HG03571 (cell line): ENCODE measurements around the gene CACNG6.
"Not testable (repeated sequence)": the region's sequence is repeated elsewhere in the genome, so short reads cannot be mapped to it uniquely, and the experiment has no call there.

Source experiments
- ATAC-seq: cut with Tn5 transposase; IDR thresholded peaks from one replicate; pipeline ENCODE4 v1.9.1; 2021; ENCODE audit not compliant: unreplicated experiment

CACNG6 gene

DNA sequence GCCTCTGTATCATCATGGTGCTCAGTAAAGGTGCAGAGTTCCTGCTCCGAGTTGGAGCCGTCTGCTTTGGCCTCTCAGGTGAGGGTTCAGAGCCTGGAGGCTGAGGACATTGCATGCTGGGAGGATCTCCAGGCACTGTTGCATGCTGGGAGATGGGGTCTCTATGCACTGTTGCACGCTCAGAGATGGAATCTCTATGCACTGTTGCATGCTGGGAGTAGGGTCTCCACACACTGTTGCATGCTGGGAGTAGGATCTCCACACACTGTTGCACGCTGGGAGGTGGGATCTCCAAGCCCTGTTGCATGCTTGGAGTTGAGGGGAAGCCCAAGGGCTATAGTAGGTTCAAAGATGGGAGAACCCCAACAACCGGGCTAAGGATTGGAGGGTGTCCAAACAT is 8.3 kb downstream of the CACNG6 start:
- ATAC-seq = no peak

DNA sequence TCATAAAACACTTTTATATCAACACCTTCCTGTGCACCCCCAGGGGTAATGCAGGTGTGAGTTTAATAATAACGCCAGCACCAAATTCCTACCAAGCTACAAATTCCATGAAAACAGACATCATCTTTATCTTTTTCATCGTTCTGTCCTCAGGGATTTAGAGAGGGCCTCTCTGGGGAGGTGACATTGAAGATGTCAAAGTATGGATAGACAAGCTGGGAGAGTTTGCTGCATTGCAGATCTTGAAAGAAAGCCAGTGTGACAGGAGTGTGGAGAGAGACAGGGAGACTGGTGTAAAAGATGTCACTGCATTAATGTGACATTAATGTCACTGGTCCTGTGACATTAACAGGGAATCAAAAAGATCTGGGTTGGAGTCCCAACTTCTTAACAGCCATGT is 10.1 kb downstream of the CACNG6 start:
- ATAC-seq = no peak

DNA sequence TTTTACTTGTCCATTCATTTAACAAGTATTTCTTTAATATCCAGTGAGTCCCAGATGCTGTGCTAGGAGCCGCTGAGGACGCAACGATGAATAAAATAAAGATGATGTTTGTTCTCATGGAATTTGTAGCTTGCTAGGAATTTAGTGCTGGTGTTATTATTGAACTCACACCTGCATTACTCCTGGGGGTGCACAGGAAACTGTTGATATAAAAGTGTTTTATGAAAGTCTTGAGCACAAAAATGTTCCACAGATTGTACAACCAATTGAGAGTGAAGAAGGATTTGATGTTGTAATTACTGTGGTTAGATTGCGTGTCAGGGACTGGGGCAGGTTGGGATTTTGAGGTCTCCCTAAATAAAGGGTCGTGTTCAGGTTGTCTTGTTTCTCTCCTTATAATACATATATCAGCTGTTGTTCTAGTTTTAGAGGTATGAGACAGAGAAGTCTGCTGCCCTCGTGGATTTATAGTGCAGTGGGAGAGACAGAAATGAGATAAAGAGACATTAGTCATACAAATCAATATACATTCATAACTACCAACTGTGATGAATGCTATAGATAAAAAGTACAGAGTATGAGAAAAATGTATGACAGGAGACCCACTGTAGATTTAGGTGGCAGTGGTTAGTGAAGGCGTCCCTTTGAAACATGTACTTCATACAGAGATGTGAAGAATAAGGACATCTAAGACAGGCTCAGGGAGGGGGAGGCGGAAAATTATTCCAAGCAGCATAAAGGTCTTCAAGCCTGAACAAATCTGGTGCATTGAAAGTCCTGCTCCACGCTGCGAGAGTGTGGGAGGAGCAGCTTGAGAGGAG is 11.3 kb downstream of the CACNG6 start:
- ATAC-seq = no peak

GRCh38 chr19:54009440-54009839 is 18.0 kb downstream of the CACNG6 start:
- no peak for ATAC-seq

DNA sequence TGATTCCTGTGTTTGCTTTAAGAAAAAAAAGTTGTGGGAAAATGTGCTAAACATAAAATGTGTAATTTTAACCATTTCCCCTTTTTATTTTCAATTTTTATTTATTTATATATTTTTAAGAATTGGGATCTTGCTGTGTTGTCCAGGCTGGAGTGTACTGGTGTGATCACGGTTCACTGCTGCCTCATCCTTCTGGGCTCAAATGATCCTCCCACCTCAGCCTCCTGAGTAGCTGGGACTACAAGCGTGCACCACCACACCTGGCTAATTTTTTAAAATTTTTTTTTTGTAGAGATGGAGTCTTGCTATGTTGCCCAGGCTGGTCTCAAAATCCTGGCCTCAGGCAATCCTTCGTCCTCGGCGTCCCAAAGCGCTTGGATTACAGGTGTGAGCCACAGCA is 19.0 kb downstream of the CACNG6 start:
- no peak for ATAC-seq

GRCh38 chr19:54011507-54012211 is 20.2 kb downstream of the CACNG6 start:
- no peak for ATAC-seq

DNA sequence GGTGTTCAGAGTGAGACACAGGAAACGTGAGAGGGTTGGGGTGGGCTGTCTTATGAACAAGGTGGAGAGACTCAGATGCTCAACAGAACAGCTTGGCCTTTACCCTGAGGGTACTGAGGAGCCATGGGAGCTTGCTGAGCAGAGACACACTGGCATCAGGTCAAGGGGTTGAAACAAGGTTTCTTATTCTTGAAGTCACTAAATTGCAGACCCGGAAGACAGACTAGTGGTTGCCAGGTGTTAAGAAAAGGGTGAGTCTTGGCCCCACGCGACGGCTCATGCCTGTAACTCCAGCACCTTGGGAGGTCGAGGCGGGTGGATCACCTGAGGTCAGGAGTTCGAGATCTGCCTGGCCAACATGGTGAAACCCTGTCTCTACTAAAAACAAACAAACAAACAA is 22.4 kb downstream of the CACNG6 start:
- no peak for ATAC-seq

DNA sequence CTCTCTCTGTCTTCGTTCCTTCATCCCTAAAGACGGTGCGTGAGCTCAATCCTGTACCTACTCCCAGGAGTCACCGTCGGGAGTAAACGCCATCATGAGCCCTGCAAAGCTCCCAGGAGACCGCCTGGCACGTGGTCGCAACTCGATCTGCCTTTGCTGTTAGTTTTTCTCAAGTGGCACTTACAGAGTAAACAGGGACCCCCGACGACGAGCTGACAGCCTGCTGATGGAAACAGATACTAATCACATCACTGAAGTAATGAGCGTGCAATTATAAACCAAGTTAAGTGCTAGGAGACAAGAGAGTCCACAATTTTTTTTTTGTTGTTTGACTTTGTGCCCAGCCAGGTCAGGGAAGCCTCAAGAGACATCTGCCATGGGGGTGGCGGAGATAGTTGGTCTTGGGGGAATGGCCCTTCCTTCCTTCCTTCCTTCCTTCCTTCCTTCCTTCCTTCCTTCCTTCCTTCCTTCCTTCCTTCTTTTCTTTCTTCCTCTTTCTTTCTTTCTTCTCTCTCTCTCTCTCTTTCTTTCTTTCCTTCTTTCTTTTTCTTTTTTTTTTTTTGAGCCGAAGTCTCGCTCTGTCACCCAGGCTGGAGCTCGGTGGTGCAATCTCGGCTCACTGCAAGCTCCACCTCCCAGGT is 23.6 kb downstream of the CACNG6 start:
- no peak for ATAC-seq

DNA sequence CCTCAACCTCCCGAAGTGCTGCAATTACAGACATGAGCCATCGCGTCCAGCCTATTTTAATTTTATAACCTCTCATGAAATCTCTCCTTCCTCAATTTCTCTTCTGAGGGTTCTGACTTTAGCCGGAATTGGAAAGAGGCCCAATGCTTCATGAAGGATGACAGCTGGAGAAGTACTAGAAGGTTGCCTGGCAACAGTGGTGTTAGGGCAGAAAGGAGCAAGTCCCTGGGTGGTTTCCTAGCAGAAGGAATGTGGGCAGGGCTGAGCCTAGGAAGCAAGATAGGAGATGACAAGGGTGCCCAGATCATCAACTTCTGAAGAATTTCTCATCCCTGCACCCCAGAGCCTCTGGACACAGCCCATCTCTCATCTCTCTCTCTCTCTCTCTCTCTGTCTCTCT is 25.8 kb downstream of the CACNG6 start:
- ATAC-seq = no peak

GRCh38 chr19:54021363-54021762 is 29.9 kb downstream of the CACNG6 start:
- ATAC-seq = no peak

DNA sequence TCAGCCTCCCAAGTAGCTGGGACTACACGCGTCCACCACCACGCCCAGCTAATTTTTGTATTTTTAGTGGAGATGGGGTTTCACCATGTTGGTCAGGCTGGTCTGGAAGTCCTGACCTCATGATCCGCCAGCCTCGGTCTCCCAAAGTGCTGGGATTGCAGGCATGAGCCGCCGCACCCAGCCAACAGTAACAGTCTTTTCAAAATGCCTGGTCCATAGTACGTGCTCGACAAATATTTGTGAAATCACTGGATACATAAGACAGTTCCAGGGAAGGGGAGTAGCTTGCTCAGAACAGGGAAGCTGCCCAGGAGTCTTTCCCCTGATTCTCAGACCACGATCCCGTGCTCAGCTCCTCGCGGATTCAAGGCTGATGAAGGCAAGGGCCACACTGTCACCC is 30.5 kb downstream of the CACNG6 start:
- no peak for ATAC-seq

- ATAC-seq = no peak
Observed at GRCh38 chr19:54023191-54023590, 31.8 kb downstream of the CACNG6 start.

- ATAC-seq = no peak
Observed at GRCh38 chr19:54024660-54025059, 33.2 kb downstream of the CACNG6 start.

GRCh38 chr19:54026656-54027055 is 35.2 kb downstream of the CACNG6 start:
- no peak for ATAC-seq

GRCh38 chr19:54029301-54029700 is 37.9 kb downstream of the CACNG6 start:
- no peak for ATAC-seq

DNA sequence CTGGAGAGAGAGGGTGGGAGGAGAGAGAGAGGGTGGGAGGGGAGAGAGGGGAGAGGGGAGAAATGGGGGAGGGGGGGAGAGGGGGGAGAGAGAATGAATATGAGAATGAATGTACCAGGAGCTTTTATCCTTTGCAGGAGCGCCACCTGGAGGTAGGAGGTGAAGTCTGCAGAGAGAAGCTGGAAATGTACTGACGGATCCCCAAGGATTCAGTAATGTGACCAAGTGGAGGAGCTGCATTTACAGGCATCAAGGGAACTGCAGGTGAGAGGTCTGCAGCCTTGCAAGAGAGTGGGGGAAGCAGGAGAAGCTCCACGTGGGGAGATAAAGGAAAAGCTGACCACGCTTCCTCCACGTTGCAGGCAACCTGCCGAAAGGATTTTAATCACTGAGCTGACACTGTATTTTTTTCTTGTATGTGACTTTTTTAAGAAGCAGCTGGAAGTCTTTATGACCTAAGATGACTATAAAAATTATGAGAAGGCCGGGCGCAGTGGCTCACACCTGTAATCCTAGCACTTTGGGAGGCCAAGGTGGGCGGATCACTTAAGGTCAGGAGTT is 38.6 kb downstream of the CACNG6 start:
- ATAC-seq = no peak

GRCh38 chr19:54030895-54031586 is 39.6 kb downstream of the CACNG6 start:
- no peak for ATAC-seq

GRCh38 chr19:54035215-54036178 is 44.1 kb downstream of the CACNG6 start:
- no peak for ATAC-seq

GRCh38 chr19:54036542-54036941 is 45.1 kb downstream of the CACNG6 start:
- ATAC-seq = not testable (repeated sequence)

DNA sequence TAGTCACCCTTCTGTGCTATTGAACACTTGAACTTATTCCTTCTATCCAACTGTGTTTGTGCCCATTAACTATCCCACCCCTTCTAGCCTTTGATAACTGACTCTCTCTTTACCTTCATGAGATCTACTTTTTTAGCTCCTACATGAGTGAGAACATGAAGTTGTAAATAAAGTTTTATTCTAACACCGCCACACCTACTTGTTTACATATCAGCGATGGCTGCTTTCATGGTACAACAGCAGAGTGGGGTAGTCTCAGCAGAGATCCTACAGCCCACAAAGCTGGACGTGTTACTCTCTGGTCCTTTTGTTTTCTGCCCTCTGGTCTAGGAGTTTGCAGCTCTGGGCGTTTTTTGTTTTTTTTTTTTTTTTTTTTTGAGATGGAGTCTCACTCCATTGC is 48.6 kb downstream of the CACNG6 start:
- ATAC-seq = no peak
